GM19238 (cell line): ENCODE data around the gene NPEPL1.

ENCODE experiments used
- DNase-seq: peaks from one replicate; pipeline ENCODE4 v3.0.0; 2011; ENCODE audit warnings: low spot score; ENCODE audit not compliant: insufficient read length

The NPEPL1 gene

DNA sequence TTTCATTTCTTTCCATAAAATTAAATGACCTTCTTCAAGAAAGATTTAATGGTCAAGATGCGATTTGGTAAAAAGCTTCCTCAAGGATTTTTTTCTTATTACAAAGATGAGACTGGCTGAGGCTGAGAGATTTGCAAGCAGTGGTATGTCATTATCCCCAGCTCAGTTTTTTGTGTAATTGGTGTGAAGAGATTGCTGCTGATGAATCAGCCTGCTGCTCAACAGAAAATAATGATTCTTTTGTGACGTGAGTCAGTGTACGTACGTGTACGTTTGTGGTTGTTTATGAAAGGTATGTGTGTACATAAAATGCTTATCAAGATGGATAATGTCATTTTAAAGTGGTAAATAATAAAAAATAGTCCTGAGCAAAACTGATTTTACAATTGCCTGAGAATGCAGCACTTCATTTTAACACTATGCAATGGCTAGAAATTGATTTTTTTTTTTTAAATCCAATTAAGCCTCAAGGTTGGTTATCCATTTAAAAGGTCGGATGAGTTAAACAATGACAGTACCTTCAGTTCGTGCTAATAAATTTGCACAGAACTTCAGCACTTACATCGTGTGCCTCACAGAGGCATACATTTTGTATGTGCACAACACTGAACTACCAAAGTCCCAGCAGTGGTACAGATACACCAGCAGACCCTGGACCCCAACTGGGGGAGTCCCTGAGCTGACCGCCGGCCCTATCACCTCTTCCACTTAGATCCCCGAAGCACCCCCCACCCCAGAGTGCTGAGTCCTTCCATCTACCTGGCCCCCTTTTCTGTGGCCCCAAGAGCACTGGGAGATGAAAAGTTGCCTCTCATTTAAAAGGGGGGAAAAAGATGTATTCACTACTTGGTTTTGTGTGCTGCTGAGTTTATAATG, 9.7 kb upstream of the NPEPL1 start:
- no peak for DNase-seq

DNA sequence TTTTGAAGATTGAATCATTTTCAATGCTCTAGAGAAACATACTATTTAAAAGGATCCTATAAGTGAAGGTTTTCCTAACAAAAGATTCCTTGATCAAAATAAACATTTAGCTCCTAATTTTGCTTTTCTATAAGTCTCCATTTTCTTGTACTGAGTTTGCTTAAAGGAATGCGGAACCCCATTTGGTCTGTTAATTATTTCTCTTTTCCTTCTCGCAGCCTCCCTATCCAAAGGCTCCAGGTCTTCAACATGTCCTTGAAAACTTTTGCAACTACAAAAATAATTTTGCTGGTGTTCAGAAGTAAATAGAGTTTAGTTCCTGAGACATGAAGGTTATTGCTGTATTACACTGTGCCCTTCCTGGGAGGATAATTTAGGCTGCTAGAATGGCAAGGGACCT, 8.3 kb upstream of the NPEPL1 start:
- no peak for DNase-seq

DNA sequence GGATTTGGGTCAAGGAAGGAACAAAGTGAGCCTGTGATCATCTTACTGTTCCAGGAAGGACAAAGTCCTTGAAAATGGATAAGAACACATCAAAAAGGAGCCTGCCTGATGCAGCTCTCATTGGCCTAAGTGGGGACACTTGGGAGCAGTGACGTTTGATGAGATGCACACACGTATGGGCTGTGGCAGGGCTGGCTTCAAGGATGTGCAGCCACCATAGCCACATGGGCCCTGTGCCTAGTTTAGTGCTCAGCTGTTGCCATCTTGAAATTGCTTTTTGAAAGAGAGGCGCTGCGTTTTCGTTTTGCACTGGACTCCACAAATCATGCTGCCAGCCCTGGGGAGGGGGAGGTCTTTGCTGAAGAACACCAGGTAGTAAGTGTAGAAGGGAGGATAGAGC, 6.6 kb upstream of the NPEPL1 start:
- DNase-seq = no peak

DNA sequence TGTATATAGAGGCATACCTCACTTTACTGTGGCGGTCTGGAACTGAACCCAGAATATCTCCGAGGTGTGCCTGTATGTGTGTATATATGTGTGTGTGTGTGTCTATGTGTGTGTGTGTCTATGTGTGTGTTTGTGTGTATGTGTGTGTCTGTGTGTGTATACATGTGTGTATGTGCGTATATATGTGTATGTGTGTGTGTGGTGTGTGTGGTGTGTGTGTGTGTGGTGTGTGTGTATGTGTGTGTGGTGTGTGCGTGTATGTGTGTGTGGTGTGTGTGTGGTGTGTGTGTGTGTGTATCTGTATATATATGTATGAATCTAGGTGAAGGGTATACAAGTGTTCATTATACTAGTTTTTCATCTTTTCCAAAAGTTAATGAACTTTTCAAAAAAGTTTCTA, 4.2 kb upstream of the NPEPL1 start:
- no peak for DNase-seq

DNA sequence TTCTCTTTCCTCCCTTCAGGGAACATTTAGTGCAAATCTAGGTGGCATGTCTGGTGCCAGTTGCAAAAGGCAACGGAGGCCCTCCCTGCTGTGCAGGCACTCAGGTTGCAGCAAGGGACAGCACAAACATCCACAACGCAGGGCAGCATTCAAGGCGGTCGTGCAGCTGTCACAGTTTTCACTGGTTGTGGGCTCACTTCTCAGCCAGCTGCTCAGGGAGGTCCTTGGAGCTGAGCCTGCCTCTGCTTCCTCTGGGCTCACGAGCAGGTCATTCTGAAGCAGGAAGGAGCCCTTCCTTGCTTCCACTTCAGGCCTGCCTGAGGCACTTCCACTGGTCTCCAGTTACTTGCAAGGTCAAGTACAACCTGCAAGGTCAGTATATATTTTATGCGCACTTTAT, 3.8 kb upstream of the NPEPL1 start:
- DNase-seq = no peak

DNA sequence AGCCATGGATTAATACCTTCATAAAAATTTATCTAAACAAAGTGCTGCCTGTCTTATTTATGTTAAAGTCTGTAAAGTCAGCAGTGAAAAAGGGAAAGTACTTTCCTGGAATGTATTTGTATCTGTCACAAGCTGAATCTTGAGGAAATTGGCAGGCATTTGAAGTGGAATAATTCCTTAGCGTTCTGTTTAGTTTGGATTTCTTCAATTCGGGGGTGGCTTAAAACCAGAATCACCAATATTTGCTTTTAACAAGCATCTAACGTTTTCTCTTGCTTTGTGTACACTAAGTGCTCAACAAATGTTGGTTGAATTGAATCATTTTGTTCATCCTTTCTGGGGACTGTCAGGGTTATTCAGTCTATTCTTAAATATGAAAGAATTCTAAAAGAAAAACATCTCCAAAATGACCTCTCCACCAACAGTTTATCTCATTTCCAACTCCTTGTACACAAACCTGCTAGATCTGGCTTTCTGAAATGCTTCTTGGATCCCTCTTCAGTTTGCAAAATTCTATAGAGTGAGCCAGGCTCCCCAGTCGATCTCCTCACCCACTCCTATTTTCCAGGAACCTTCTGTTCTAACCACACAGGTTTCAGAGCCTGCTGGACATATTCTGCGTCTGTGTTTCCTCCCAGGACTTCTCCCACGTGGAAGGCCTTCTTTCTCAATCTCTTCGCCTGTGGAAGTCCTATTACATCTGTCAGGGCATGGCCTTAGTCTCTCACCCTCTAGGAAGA, 2.0 kb upstream of the NPEPL1 start:
- no peak for DNase-seq

DNA sequence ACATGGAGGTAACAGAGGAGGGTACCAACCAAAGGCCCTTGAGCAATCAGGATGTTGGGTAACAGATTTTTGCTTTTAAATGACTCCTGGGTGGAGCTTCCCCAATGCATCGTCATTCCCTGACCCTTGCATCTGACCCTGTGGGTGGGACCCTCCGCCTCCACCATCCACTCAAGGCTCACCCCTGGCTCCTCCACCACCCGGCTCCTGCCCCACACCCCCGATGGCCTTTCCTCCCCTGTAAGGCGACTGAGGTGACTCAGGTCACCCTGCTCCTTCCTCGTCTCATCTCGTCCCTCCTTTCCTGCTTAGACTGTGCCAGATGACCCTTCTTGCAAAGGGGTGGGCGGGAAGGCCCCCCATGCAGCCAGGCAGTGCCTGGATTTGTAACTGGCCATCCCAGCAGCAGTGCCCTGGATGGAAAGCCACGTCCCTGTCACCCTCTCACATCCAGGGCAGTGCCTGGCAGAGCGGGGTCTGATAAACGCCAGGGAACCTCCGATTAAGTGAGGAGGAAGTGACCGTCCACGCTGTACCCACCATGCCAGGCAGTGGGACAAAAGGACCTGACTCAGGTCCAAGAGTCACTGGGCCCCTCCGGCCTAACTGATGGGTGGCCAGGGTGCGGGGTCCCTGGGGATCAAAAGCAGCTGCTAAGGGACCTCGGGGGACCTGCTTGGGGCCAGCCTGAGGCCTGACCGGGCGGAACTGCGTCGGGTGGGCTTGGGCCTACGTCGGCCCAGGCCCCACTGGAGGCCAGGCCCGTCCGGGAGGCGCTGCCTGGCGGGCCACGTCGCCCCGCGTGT, 624 bp upstream of the NPEPL1 start:
- DNase-seq = no peak

DNA sequence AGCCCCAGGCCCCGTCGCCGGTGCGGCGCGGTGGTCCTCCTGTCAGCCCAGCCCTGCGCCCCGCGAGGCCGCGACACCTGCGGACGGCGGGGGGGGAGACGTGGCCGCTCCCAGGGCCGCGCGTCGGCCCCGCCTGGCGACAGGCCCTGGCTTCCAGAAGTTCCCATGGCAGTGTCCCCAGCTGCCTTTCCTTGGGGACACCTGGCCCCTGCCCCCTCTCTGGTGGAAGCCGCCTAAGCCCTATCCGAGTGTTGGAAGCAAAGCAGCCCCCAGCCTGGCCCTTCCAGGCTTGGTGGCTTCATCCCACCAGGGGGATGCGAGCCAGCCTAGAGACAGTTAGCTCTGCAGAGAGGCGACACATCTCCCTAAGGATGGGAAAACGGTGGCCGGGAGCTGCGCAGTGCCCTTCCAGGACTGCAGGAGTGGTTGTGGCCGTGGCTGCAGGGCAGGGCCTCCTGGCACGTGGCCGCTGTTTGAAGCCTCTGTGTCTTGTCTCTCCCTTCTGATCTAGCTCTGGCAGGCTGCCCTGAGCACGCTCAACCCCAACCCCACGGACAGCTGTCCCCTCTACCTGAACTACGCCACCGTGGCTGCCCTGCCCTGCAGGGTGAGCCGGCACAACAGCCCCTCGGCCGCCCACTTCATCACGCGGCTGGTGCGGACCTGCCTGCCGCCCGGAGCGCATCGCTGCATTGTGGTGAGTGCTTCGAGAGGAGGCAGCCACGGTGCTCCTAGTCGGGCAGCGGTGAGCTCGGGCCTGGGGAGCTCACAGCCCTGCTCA, 816 bp downstream of the NPEPL1 start:
- DNase-seq = no peak

DNA sequence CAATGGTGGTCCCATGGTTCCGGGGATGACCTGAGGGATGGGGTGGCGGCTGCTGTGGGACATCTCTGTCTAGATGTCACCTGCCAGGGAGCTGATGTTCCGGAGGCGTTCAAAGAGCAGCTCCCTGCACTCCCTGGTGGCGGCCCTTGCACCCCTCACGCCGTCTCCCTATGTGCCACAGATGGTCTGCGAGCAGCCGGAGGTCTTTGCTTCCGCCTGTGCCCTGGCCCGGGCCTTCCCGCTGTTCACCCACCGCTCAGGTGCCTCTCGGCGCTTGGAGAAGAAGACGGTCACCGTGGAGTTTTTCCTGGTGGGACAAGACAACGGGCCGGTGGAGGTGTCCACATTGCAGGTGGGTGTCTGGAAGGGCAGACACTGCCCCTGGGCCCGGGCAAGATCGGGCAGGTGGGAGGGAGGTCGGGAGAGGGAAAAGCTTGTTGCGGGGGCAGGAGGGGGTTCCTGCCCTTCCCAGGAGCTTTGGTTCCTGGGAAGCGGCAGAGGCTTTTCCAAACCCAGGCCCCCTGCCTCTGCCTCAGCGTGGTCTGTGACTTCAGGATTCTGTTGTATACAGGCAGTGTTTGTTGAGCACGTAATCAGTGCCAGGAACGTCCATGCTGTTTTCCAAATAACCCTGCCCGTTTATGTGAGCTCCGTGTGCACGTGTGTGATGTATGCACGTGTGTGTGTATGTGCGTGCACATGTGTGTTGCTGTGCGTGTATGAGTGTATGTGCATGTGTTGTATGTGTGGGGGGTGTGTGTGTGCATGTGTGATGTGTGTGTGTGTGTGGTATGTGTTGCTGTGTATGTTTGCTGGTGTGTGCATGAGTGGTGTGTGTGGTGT, 1.9 kb downstream of the NPEPL1 start:
- no peak for DNase-seq

DNA sequence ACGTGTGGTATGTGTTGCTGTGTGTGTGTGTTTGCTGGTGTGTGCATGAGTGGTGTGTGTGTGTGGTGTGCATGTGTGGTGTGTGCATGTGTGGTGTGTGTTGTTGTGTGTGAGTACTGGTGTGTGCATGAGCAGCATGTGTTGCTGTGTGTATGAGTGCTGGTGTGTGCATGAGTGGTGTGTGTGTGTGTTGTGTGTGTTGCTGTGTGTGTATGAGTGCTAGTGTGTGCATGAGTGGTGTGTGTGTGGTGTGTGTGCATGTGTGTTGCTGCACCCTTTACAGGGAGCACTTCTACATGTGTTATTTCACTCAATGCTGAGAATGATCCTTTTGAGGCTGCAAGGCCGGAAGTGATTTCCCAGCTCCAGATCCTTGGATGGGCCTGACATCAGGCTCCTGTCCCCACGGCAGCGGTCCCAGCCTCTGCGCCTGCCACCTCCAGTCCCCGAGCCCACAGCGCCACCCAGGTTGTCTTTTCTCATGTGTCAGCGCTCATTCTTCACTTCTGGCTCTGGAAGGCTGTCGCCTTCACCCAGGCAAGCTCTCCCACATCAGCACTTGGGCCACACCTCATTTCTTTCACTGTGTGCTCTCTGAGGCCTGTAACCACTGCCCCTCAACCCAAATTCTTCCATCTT, 2.6 kb downstream of the NPEPL1 start:
- no peak for DNase-seq

DNA sequence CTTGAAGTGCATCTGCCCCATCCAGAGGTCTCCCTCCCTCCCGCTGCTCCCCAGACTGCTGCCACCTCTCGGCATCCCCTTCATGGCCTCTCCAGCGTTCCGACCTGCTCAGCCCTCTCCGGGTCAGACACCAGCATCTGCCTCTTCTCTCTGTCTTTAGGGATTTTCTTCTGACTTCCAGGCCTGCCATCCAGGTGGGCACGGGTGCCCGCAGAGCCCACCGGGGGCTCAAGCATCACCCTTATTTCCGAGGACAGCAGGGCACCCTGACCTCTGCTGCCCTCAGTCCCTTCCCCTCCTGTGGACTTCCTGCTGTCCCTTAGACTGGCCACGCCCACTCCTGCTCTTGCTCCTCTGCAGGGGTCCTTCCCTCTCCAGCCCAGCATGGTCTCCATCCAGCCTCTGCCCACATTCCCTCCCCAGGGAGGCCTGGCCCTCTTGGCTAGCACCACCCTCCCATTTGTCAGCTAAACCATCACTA, 3.3 kb downstream of the NPEPL1 start:
- no peak for DNase-seq

DNA sequence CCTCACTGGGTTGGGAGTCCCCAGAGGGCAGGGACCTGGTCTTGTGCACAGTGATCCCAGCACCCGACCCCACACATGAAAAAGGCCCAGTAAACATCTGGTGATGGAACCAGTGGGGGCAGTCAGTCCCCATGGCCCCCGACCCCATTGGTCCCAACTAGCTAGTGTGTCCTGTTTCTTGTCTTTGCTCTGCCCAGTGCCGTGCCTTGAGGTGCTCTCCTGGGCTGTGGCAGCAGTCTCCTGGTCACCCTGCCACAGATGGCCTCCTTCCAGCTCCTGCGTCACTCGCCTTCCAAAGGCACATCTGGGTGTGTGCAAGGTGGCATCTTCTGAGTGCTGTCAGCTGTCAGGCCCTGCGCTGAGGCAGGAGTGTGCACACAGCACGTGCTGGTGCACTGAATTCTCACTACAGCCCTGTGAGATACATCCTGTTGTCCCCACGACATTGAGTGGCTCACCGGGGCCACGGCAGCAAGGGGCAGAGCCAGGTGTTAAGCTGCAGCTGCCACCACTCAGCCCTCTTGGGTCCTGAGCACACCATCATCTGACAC, 3.9 kb downstream of the NPEPL1 start:
- no peak for DNase-seq

DNA sequence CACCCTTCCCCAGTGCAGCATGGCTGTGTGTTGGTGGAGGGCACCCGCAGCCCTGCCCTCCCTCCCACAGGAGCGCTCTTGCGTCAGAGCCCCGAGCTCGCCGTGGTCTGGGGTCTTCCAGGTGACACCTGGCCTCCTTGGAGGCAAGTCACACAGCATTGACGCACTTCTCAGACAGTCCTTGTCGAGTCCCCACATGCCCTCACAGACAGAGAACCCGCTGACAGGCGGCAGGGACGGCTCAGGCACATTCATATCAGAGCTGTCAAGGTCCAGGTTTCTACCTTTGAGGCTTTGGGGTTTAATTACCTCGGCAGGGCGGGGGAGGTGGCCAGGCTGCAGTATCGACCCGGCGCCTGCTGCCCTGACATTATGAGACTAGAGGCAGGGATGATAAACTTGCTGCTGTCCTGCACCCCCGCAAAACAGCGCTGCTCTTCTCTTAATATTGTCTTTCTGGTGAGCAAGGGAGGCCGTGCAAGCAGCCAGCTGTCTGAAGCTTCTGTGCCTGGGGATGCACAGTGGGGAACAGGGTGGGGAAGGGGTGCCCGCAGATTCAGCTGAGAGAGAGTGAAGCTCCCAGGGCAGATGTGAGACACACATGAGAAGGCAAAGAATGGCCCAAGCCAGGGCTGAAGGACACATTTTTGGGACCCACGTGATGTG, 4.7 kb downstream of the NPEPL1 start:
- DNase-seq = no peak

DNA sequence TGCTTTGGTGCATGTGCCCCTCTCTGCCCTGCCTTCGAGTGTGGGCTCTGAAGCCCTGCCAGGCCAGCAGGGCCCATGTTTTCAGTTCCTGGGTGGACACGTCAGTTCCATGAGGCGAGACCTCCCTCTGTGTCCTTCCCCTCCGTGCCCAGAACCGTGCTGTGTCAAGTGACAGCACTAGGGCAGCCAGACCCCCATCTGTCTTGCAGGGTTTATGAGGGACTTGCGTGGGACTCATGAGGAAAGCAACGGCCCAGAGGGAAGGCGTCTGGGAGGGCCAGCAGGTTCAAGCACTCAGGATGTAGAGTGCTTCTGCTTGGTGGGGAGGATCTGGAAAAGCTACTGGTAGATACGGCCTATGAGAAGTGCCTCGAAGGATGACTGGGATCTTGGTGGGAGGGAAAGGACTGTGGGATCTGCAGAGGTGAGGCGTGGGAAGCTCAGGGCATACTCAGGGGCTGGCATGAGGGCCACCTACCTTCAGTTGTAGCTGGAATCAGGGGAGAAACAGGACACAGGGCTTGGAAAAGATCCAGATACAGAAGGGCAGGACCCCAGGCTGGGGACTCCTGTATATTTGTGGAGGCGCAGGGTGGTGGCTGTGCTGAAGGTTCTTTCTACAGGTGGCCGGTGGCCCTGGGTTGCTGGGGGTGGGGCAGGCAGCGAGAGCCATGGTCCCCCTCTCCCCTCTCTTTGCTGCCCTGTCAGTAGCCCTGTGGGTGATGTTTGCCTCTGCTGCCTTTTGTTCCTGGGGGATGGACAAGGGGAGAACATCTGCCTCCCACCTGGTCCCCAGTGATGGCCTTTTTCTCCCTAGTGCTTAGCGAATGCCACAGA, 5.5 kb downstream of the NPEPL1 start:
- DNase-seq = no peak

DNA sequence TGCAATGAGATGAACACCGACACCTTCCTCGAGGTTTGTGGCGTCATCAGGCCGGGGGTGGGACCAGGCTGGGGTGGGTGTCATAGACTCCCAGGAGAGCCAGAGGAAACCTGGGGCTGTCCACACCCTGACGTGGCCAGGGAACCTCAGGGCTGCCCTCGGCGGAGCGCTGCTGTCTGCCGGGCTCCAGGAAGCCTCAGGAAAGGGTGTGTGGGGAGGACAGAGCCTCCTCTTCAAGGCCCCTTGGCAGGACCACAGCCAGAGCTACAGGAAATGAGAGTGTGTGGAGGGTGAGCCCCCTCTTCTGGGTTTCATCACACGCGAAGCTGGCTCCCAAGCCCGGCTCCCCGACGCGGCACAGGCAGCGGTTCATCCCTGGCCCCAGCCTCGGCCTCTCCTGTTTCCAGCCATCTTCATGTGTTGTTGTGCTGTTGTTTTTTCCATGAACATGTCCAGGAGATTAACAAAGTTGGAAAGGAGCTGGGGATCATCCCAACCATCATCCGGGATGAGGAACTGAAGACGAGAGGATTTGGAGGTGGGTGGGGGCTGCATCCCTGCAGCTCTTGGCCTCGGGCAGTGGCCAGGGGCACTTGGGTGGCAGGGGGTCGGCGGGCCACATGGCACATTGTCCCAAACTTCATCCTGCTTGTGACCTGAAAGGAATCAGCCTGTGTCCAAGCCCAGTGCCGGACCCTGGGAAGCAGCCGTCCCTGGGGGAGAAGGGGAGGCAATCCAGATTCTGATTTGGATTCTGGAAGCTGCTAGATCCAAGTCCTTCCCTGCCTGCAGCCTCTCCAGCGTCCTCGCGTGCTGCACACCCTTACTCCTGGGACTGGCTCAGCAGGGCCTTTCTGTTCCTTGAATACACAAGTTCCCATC, 6.4 kb downstream of the NPEPL1 start:
- DNase-seq = no peak

DNA sequence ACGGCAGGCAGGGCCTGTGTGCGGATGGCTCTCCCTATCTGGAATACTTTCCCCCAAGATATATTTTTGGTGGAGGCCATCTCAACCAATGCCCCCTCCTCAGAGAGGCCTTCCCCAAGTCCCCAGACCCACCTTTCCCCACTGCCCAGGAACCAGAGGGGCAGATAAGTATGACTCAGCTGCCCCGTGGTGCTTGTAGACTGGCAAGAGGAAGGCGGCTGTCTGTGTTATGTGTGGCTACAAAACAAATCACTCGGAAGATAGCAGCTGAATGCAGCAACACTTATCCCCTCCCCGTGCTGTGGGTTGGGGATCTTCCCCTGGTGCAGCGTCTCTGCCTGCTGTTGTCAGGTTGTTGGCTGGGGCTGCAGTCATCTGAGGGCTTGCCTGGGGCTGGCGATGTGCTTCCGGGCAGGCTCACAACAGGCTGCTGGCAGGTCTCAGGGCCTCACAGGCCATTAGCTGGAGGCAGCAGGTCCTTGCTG, 7.1 kb downstream of the NPEPL1 start:
- no peak for DNase-seq
